CD8-positive, alpha-beta memory T cell (primary cell): ENCODE data around the gene SPA17. TPM values are rescaled to one million over a fixed set of nuclear protein-coding genes. Genes with fewer than 3 reads are reported as not detected.

ENCODE experiments used
- CTCF ChIA-PET: fragments of 350-600 bp; sonication (Branson Sonifier 250); formaldehyde crosslinking; loops from one replicate; lab custom pipeline; 2021; ENCODE audit warnings: antibody characterized with exemption; lab: Charles Lee
- POLR2A ChIA-PET: fragments of 350-600 bp; sonication (Branson Sonifier 250); formaldehyde crosslinking; loops from one replicate; lab custom pipeline; 2021; ENCODE audit warnings: antibody characterized with exemption; lab: Charles Lee
- DNase-seq, 5 donors: peaks; one replicate each; pipeline versions ENCODE4 v3.0.0 to v3.0.0-alpha.2; 2020 to 2022; ENCODE audit warnings: mixed read lengths in 1 of 5
- H3K27ac ChIP-seq: one replicate; pipeline ENCODE4 v1.7.0; 2013; ENCODE audit warnings: low read depth, mild to moderate bottlenecking, low read length, moderate library complexity
- H3K27me3 ChIP-seq: 2 replicates; pipeline ENCODE4 v1.7.0; 2013; ENCODE audit warnings: low read length, mild to moderate bottlenecking; ENCODE audit not compliant: insufficient read depth, poor library complexity, severe bottlenecking
- H3K36me3 ChIP-seq: 2 replicates; pipeline ENCODE4 v1.7.0; 2013; ENCODE audit warnings: mild to moderate bottlenecking, low read length, moderate library complexity; ENCODE audit not compliant: insufficient read depth
- H3K4me1 ChIP-seq: 2 replicates; pipeline ENCODE4 v1.7.0; 2013; ENCODE audit warnings: mild to moderate bottlenecking, low read length, moderate library complexity; ENCODE audit not compliant: insufficient read depth
- H3K4me3 ChIP-seq: 2 replicates; pipeline ENCODE4 v1.7.0; 2013; ENCODE audit warnings: mild to moderate bottlenecking, low read length
- H3K9me3 ChIP-seq: 2 replicates; pipeline ENCODE4 v1.7.0; 2013; ENCODE audit warnings: mild to moderate bottlenecking, low read length
- H3K27ac Mint-ChIP-seq, 8 donors: one replicate each; pipeline ENCODE4 v1.8.0; 2020 to 2021; ENCODE audit warnings: mixed read lengths in 8 of 8, mild to moderate bottlenecking in 6 of 8, inconsistent platforms in 3 of 8, moderate library complexity in 3 of 8
- H3K27me3 Mint-ChIP-seq, 2 donors: one replicate each; pipeline ENCODE4 v1.8.0; 2020 to 2021; ENCODE audit warnings: mixed read lengths in 2 of 2, mild to moderate bottlenecking in 1 of 2, moderate library complexity in 1 of 2
- H3K36me3 Mint-ChIP-seq, 3 donors: one replicate each; pipeline ENCODE4 v1.8.0; 2020 to 2021; ENCODE audit warnings: mixed read lengths in 3 of 3, inconsistent platforms in 1 of 3, mild to moderate bottlenecking in 1 of 3
- H3K4me1 Mint-ChIP-seq, 3 donors: one replicate each; pipeline ENCODE4 v1.8.0; 2020 to 2021; ENCODE audit warnings: mixed read lengths in 3 of 3, inconsistent platforms in 1 of 3, mild to moderate bottlenecking in 1 of 3
- H3K4me3 Mint-ChIP-seq, 7 donors: one replicate each; pipeline ENCODE4 v1.8.0; 2020 to 2021; ENCODE audit warnings: mixed read lengths in 7 of 7, mild to moderate bottlenecking in 6 of 7, moderate library complexity in 4 of 7, inconsistent platforms in 2 of 7
- H3K9me3 Mint-ChIP-seq, 5 donors: one replicate each; pipeline ENCODE4 v1.8.0; 2020 to 2022; ENCODE audit warnings: mixed read lengths in 5 of 5, mild to moderate bottlenecking in 3 of 5, moderate library complexity in 2 of 5, inconsistent platforms in 1 of 5
- polyA plus RNA-seq: library from polyadenylated mRNA; unstranded; fragments of 300-500 nt; fragmentation: Illumina TruSeq; gene quantifications from one replicate; pipeline ENCODE4 v1.2.3, GENCODE V29; 2021
- total RNA-seq, 2 experiments: library from RNA; stranded (reverse); gene quantifications; one replicate each; pipeline ENCODE4 v1.2.3, GENCODE V29; 2021

SPA17 gene
- total and polyA plus RNA-seq, 3 experiments from 2014 or later = 1.4 to 3.9 (median 2.2) TPM

DNA sequence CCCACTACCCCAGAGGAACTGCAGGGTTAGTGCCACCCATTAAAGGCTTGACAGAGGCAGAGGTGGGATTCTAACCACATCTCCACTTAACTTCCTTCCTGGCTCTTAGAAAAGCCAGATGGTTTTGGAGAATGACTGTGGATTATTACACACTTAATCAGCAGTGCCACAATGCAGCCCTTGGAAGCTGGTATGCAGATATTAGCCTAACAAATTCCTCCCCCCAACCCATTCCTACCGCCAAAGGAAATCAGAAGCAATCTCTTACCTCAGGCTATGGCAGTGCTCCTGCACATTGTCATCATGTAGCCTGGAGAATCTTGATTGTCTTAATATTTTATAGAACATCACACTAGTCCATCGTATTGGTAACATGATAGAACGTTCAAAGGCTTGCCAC, 42.9 kb downstream of the SPA17 start:
- Mint-ChIP-seq H3K9me3 (peaks cover 0 to 2% (median 0%) of the 10 kb centered on the region in 5 donors), H3K27me3 (peaks cover 23 to 53% of the 10 kb centered on the region in 2 donors), H3K36me3 (peaks cover 0 to 2% (median 2%) of the 10 kb centered on the region in 3 donors), H3K27ac (no peak overlapping the region), H3K4me3 (no peak overlapping the region), H3K4me1 (peaks cover 13 to 14% (median 14%) of the 10 kb centered on the region in 3 donors)
- H3K27ac ChIP-seq = no peak overlapping the region
- no peak for DNase-seq
- peaks cover 16% of the 10 kb centered on the region for H3K27me3 ChIP-seq
- H3K4me3 ChIP-seq = no peak overlapping the region
- no peaks in the 10 kb centered on the region for H3K9me3 ChIP-seq
- H3K4me1 ChIP-seq = peaks cover 14% of the 10 kb centered on the region
- ChIA-PET POLR2A (no interaction called here), CTCF (no interaction called here)
- H3K36me3 ChIP-seq = no peaks in the 10 kb centered on the region

DNA sequence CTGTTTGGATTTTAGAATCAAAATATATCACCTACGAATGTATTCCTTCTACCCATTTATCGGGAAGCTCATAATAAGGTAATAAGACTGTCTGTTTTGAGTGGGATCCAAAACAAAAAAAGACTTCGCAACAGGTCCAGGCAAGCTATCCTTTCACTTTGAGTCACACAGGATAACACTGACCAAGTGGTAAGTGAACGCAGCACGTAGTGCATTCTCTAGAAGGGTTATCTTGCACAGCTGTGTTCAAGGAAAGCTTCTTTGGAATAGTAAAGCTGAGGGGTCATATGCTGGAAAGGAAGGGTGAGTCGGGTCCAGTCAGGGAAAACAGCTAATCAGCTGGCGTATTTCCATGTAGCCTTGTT, 43.7 kb downstream of the SPA17 start:
- ChIA-PET POLR2A (no interaction called here), CTCF (no interaction called here)
- Histone ChIP-seq H3K4me1 (peaks cover 14% of the 10 kb centered on the region), H3K36me3 (no peaks in the 10 kb centered on the region), H3K9me3 (no peaks in the 10 kb centered on the region), H3K4me3 (peak overlapping the region; percentile 41), H3K27me3 (peaks cover 16% of the 10 kb centered on the region), H3K27ac (no peak overlapping the region)
- no peak for DNase-seq
- Mint-ChIP-seq H3K9me3 (peaks cover 0 to 2% (median 0%) of the 10 kb centered on the region in 5 donors), H3K27me3 (peaks cover 23 to 55% of the 10 kb centered on the region in 2 donors), H3K27ac (peak overlapping the region in 1 of 8 donors; percentile 41), H3K4me1 (peaks cover 13 to 18% (median 17%) of the 10 kb centered on the region in 3 donors), H3K36me3 (peaks cover 0 to 2% (median 0%) of the 10 kb centered on the region in 3 donors), H3K4me3 (peak overlapping the region in 6 of 7 donors; percentile 66 to 84 (median 74))

DNA sequence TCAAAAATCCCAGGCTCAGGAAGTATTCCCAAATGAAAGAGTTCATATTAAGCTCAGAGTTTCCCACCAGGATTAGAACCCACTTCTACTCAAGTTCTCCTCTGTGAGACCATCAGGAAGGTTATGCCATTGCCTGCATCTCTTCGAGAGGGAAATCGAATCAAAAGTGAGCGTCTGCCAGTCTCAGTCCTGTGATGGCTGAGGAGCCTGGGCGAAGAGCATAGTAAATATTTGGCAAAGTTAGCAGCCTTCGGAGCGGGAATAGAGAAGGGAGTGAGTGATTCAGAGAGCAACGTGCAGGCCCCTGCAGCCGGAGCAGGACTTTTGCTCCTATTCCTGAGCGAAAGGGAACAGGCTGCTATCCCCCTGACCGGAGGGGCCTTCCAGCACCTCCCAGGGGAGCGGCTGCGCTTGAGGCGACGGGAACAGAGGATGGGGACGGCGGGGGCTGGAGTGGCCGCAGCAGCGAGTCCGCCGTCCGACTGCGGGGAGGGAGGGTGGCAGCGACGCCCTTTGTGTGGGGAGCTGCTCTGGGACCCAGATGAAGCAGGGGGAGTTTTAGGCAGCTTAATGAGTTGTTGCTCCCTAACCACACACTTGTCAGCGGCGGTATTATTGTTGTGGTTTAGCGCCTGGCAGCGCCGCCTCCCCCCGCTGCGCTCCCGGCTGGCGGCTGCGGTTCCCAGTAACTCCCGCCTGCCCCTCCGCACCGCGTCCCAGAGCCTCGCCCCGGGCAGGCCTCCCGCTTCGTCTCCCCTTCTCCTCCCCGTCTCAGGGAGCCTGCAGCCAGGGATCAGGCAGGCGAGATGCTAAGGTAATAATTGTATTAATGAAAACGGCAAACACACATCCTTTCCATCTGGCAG, 44.3 kb downstream of the SPA17 start:
- Histone ChIP-seq H3K4me3 (peak overlapping the region; percentile 41), H3K27me3 (peaks cover 16% of the 10 kb centered on the region), H3K36me3 (no peaks in the 10 kb centered on the region), H3K9me3 (no peaks in the 10 kb centered on the region), H3K4me1 (peaks cover 14% of the 10 kb centered on the region), H3K27ac (no peak overlapping the region)
- H3K4me3 Mint-ChIP-seq = peak overlapping the region in 6 of 7 donors; percentile 66 to 84 (median 74)
- peaks cover 13 to 18% (median 17%) of the 10 kb centered on the region in 3 donors for H3K4me1 Mint-ChIP-seq
- ChIA-PET CTCF (no interaction called here), POLR2A (no interaction called here)
- peaks cover 0 to 2% (median 0%) of the 10 kb centered on the region in 3 donors for H3K36me3 Mint-ChIP-seq
- DNase-seq = peak in 4 of 5 donors; percentile 8 to 36 (median 22)
- H3K9me3 Mint-ChIP-seq = peaks cover 0 to 2% (median 0%) of the 10 kb centered on the region in 5 donors
- peaks cover 29 to 58% of the 10 kb centered on the region in 2 donors for H3K27me3 Mint-ChIP-seq
- H3K27ac Mint-ChIP-seq = peak overlapping the region in 2 of 8 donors; percentile 4 to 41

DNA sequence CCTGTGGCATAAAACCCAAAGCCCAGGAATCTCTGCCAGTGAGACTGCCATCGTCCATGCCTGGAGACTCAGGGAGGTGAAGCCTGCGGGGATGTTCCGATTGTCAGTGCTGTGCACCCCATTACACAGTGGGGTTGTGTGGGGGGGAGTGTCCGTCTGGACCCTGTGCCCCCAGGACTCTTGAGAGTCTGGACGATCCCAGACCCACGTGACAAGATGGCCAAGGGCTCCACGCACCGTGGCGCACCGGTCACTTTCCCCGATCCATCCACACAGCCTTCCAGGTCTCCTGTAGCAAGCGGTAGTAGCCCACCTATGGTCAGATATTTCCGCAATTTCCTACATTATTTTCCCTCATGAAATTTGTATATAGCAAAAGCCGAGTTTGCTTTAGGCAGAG, 45.1 kb downstream of the SPA17 start:
- Histone ChIP-seq H3K9me3 (no peaks in the 10 kb centered on the region), H3K36me3 (no peaks in the 10 kb centered on the region), H3K4me3 (no peak overlapping the region), H3K27ac (no peak overlapping the region), H3K4me1 (peaks cover 14% of the 10 kb centered on the region), H3K27me3 (peaks cover 16% of the 10 kb centered on the region)
- H3K4me3 Mint-ChIP-seq = peak overlapping the region in 1 of 7 donors; percentile 2
- H3K27me3 Mint-ChIP-seq = peaks cover 28 to 57% of the 10 kb centered on the region in 2 donors
- ChIA-PET POLR2A (no interaction called here), CTCF (no interaction called here)
- peaks cover 0 to 2% (median 0%) of the 10 kb centered on the region in 3 donors for H3K36me3 Mint-ChIP-seq
- no peak overlapping the region for H3K27ac Mint-ChIP-seq
- DNase-seq = no peak
- H3K4me1 Mint-ChIP-seq = peaks cover 13 to 18% (median 17%) of the 10 kb centered on the region in 3 donors
- H3K9me3 Mint-ChIP-seq = peaks cover 0 to 2% (median 0%) of the 10 kb centered on the region in 5 donors

DNA sequence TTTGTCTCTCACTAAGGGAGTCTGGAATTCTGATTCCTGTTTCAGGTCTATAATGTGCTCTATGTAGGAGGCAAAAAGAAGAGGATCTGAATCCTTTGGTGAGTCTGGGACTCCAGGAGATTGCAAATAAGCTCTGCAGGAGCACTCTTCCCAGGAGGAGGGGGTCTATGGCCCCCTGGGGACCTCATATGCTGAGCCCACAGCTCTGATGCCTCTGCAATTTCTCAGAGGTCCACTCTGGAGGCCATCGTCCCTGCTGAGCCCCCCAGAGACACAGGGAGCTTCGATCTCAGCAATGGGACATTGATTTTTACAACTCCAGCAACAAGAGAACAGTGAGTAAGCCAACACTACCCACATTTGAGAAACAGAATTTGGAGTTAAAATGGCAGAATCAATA, 45.8 kb downstream of the SPA17 start:
- H3K27me3 Mint-ChIP-seq = peaks cover 35 to 56% of the 10 kb centered on the region in 2 donors
- Histone ChIP-seq H3K36me3 (no peaks in the 10 kb centered on the region), H3K27ac (no peak overlapping the region), H3K27me3 (peaks cover 16% of the 10 kb centered on the region), H3K9me3 (no peaks in the 10 kb centered on the region), H3K4me1 (peaks cover 14% of the 10 kb centered on the region), H3K4me3 (no peak overlapping the region)
- CTCF ChIA-PET = no interaction called here
- peaks cover 0 to 2% (median 0%) of the 10 kb centered on the region in 3 donors for H3K36me3 Mint-ChIP-seq
- DNase-seq = no peak
- H3K4me1 Mint-ChIP-seq = peaks cover 13 to 18% (median 17%) of the 10 kb centered on the region in 3 donors
- H3K9me3 Mint-ChIP-seq = peaks cover 0 to 2% (median 0%) of the 10 kb centered on the region in 5 donors
- no peak overlapping the region for H3K27ac Mint-ChIP-seq
- POLR2A ChIA-PET = no interaction called here
- H3K4me3 Mint-ChIP-seq = no peak overlapping the region

DNA sequence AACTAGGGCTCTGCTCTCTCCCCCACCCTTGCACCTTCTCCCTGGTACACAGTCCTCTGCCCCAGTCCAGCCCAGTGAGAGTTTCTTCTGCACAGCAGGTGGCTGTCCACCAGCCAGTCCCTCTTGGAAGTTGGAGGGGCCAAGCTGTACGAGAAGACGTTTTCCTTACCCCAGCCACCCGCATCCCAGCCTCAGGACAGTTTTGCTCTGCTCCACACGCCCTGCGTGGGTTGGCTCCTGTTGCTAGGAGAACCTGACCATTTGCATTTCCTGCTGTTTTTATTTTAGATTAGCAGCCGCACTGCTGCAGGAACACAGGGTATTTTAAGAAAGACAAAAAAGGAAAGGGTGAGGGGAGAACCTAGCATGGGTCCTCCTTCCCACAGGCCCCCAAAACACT, 48.5 kb downstream of the SPA17 start:
- POLR2A ChIA-PET = no interaction called here
- Histone ChIP-seq H3K36me3 (no peaks in the 10 kb centered on the region), H3K27ac (no peak overlapping the region), H3K4me1 (peaks cover 14% of the 10 kb centered on the region), H3K4me3 (no peak overlapping the region), H3K27me3 (peaks cover 13% of the 10 kb centered on the region), H3K9me3 (no peaks in the 10 kb centered on the region)
- Mint-ChIP-seq H3K27me3 (peaks cover 35 to 54% of the 10 kb centered on the region in 2 donors), H3K9me3 (peaks cover 0 to 2% (median 0%) of the 10 kb centered on the region in 5 donors), H3K36me3 (peaks cover 0 to 2% (median 0%) of the 10 kb centered on the region in 3 donors), H3K4me3 (no peak overlapping the region), H3K4me1 (peaks cover 13 to 21% (median 18%) of the 10 kb centered on the region in 3 donors), H3K27ac (peak overlapping the region in 1 of 8 donors; percentile 21)
- DNase-seq = no peak
- CTCF ChIA-PET = interaction anchor here (1.2 kb wide), 1 partner anchor 53 kb away, joined by 3 read pairs; no protein-coding TSS in a partner anchor

DNA sequence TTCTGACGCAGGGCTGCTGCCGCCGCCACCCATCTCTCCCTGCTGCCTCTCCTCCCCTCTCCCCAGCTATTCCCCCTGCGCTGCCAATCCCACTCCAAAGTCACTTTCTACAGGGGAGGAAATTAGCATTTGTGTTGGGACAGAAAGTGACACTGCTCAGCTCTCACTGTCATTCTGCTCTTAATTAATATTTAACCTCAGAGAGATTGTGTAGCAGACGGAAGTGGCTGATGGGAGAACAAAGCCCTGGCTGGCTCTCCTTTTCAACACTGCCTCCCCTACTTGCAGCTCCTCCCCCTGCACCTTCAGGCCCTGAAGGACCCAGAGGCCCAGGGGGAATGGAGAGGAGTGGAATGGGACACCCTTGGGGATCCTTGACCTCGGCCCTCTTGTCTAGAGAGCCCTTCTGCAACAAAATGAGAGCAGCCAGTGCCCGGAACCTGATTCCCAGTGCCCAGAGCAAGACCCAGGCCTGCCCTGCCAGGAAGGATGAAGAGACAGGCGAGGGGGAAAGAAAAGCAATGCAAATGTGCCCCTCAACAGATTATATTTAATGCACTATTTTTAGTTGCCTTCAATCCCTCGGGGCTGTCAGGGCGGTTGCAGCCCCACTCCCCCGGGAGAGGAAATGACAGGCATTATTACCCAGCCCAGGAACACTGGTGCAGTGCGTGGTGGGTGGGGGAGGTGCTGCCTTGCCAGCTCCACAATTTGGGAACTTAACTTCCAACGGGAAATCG, 51.4 kb downstream of the SPA17 start:
- Histone ChIP-seq H3K27ac (no peak overlapping the region), H3K27me3 (peaks cover 3% of the 10 kb centered on the region), H3K4me3 (no peak overlapping the region), H3K36me3 (no peaks in the 10 kb centered on the region), H3K4me1 (no peaks in the 10 kb centered on the region), H3K9me3 (no peaks in the 10 kb centered on the region)
- ChIA-PET CTCF (no interaction called here), POLR2A (no interaction called here)
- Mint-ChIP-seq H3K36me3 (peaks cover 0 to 2% (median 0%) of the 10 kb centered on the region in 3 donors), H3K4me3 (no peak overlapping the region), H3K27ac (peak overlapping the region in 1 of 8 donors; percentile 30), H3K27me3 (peaks cover 31 to 53% of the 10 kb centered on the region in 2 donors), H3K4me1 (peaks cover 0 to 7% (median 4%) of the 10 kb centered on the region in 3 donors), H3K9me3 (no peaks in the 10 kb centered on the region)
- no peak for DNase-seq
